ENCODE results near the gene RASAL1.

GRCh38 chr12:113151655-113152054 lies 16.1 kb upstream of the RASAL1 start:
- TF ChIP-seq CTCF (IDR thresholded peaks at IDR 0.05) (no peak), POLR2A (IDR thresholded peaks at IDR 0.05) (no peak), EP300 (IDR thresholded peaks at IDR 0.05) (no peak)
